ENCODE measurements around the gene TMEM200B. TPM values are rescaled to one million over a fixed set of nuclear protein-coding genes. Genes with fewer than 3 reads are reported as not detected.

TMEM200B gene
- total and polyA plus RNA-seq, 2 of the 4 experiments (the other 2 are of a cell fraction): 4.8 to 6.2 TPM

DNA sequence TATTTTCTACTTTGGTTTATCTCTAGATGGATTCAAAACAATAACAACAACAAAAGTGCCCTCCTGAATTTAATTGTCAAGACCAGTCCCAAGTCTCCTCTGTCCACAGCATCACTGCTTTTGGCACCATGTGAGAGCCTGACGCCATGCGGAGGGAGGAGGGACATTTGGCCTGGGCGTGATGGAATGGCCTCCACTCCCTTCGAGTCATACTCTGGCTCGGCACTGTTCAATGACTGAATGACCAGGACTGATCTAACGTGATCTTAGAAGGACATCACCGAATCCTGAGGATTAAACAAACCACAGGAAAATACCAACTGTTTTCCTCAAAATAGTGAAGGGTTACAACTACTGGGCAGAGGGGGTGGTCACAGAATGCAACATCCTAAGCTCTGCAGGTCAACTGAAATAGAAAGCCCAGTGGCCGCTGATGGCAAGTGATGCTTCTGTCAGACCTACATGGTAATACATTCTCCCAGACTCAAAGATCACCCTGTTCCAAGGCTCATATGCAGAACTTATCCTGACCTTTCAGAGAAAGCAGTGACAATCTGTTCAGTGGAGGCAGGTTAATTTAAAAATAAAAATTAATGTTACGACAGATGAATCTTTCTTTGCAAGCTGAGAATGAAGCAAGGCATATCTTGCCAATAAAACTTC lies 38.9 kb upstream of the TMEM200B start:
- TF ChIP-seq CEBPB (IDR thresholded peaks at IDR 0.05; ENCODE audit: low read depth, low read length) (no peak), CHD1 (IDR thresholded peaks at IDR 0.05; ENCODE audit: low read depth, low read length) (no peak), RAD21 (IDR thresholded peaks at IDR 0.05; ENCODE audit: low read length) (no peak), RFX5 (IDR thresholded peaks at IDR 0.05; ENCODE audit: low read depth, low read length) (no peak), FOS (IDR thresholded peaks at IDR 0.05; ENCODE audit: low read depth, low read length) (no peak), BHLHE40 (IDR thresholded peaks at IDR 0.05; ENCODE audit: low read depth, low read length) (no peak), POLR2A (IDR thresholded peaks at IDR 0.05; ENCODE audit: low read depth, low read length) (no peak), SMC3 (IDR thresholded peaks at IDR 0.05; ENCODE audit: low read depth, low read length) (no peak), MAZ (IDR thresholded peaks at IDR 0.05; ENCODE audit: borderline replicate concordance, low read depth, low read length) (no peak), MAFK (IDR thresholded peaks at IDR 0.05; ENCODE audit: low read depth, low read length) (no peak), NFE2L2 (IDR thresholded peaks at IDR 0.05; ENCODE audit: low read depth, low read length) (no peak), MXI1 (IDR thresholded peaks at IDR 0.05; ENCODE audit: borderline replicate concordance, low read depth, low read length) (no peak)
- TF ChIP-seq, protein P1, sequence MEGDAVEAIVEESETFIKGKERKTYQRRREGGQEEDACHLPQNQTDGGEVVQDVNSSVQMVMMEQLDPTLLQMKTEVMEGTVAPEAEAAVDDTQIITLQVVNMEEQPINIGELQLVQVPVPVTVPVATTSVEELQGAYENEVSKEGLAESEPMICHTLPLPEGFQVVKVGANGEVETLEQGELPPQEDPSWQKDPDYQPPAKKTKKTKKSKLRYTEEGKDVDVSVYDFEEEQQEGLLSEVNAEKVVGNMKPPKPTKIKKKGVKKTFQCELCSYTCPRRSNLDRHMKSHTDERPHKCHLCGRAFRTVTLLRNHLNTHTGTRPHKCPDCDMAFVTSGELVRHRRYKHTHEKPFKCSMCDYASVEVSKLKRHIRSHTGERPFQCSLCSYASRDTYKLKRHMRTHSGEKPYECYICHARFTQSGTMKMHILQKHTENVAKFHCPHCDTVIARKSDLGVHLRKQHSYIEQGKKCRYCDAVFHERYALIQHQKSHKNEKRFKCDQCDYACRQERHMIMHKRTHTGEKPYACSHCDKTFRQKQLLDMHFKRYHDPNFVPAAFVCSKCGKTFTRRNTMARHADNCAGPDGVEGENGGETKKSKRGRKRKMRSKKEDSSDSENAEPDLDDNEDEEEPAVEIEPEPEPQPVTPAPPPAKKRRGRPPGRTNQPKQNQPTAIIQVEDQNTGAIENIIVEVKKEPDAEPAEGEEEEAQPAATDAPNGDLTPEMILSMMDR (conservative IDR thresholded peaks at IDR 0.05; ENCODE audit: low read depth, low read length): no peak
- Histone ChIP-seq H2AK9ac (replicated peaks; ENCODE audit: low read depth, low read length, poor library complexity) (no peak overlapping the region), H2AK5ac (ENCODE audit: low read depth, low read length) (no peak overlapping the region), H3K18ac (ENCODE audit: low read depth, low read length) (no peak overlapping the region), H3K4me1 (ENCODE audit: control insufficient read depth, insufficient read depth, low read length) (peaks cover 7% of the 10 kb centered on the region; the same call in 1 of the 2 replicates), H2AFZ (replicated peaks; ENCODE audit: low read length, poor library complexity) (no peak overlapping the region), H3K27ac (ENCODE audit: insufficient read depth, low read length) (no peak overlapping the region), H3K4me3 (ENCODE audit: insufficient read depth, low read depth, low read length) (no peak overlapping the region), H3K14ac (replicated peaks; ENCODE audit: low read depth, low read length) (no peak overlapping the region), H2BK120ac (ENCODE audit: low read depth, low read length) (no peak overlapping the region), H3K9ac (ENCODE audit: low read depth, low read length) (no peak overlapping the region), H3K9me1 (ENCODE audit: insufficient read depth, low read length) (peaks cover 21% of the 10 kb centered on the region), H2BK5ac (ENCODE audit: low read depth, low read length, poor library complexity, severe bottlenecking) (no peak overlapping the region), H3K4me2 (ENCODE audit: low read depth, low read length) (no peak overlapping the region), H3K23ac (ENCODE audit: low read depth, low read length) (no peak overlapping the region), H4K91ac (ENCODE audit: insufficient read depth, low read depth, low read length) (no peak overlapping the region), H3K9me3 (ENCODE audit: control insufficient read depth, insufficient read depth, low read length) (no peaks in the 10 kb centered on the region), H2BK15ac (ENCODE audit: low read depth, low read length) (no peak overlapping the region), H2BK20ac (ENCODE audit: low read depth, low read length) (no peak overlapping the region), H3K56ac (ENCODE audit: extremely low read depth, insufficient read depth, low read length) (no peak overlapping the region), H3K27me3 (ENCODE audit: control insufficient read depth, insufficient read depth, low read length) (no peaks in the 10 kb centered on the region), H3K4ac (ENCODE audit: low read depth, low read length) (no peak overlapping the region), H4K20me1 (ENCODE audit: insufficient read depth, low read length) (peaks cover 79% of the 10 kb centered on the region), H4K5ac (ENCODE audit: low read depth, low read length) (no peak overlapping the region), H3K79me1 (ENCODE audit: low read depth in 1 of 2, low read length in 2 of 2) (peaks cover 34 to 83% of the 10 kb centered on the region in 2 experiments), H4K8ac (ENCODE audit: low read depth in 2 of 2, low read length in 2 of 2) (no peak overlapping the region), H3K36me3 (ENCODE audit: control insufficient read depth, insufficient read depth, low read length) (peaks cover 41% of the 10 kb centered on the region)
- in situ Hi-C loops (cut with MboI; ENCODE audit: low sequenced_read_pairs) (no loop called here), intact Hi-C loops (cut with micrococcal nuclease) (no loop called here), dilution Hi-C loops (cut with HindIII; ENCODE audit: low sequenced_read_pairs, unreplicated experiment) (no loop called here)
- CTCF ChIA-PET: interaction anchor here (0.6 kb wide), 2 partner anchors 10 to 34 kb away, joined by 4 to 8 read pairs; no protein-coding TSS in a partner anchor
- DNase-seq (no peak), ATAC-seq (ENCODE audit: low read depth) (no peak; the same call in 1 of the 2 replicates)
- POLR2A ChIA-PET (ENCODE audit: unreplicated experiment): no interaction called here
- WGBS, 2 experiments (ENCODE audit: extremely low coverage in 2 of 2, insufficient read length in 1 of 2): no CpG with 5 or more reads among the region's 9 CpGs
- TSS peak; percentile 3 for BruUV-seq (replicated peaks)

Measured in IMR-90 (cell line).